NCI-H2107 treated with DMSO at 0.1 percent for 48 hours (cell line): Measurements from ENCODE around the gene CNOT6L.
"Not testable (repeated sequence)": the region's sequence is repeated elsewhere in the genome, so short reads cannot be mapped to it uniquely, and the experiment has no call there.

ENCODE experiments used
- DNase-seq: peaks from one replicate; lab custom pipeline; 2025; ENCODE audit not compliant: unreplicated experiment; lab: John Stamatoyannopoulos, UW

Gene CNOT6L

GRCh38 chr4:77783895-77784294, 35.3 kb downstream of the CNOT6L start:
- DNase-seq: no peak

GRCh38 chr4:77782102-77782835, 36.9 kb downstream of the CNOT6L start:
- no peak for DNase-seq

- DNase-seq: not testable (repeated sequence)
These were observed 38.4 kb downstream of the CNOT6L start for GRCh38 chr4:77780762-77781161.

- DNase-seq: no peak
These were observed 41.9 kb downstream of the CNOT6L start for GRCh38 chr4:77777135-77777807.

- DNase-seq: peak; percentile 35
These were observed 42.7 kb downstream of the CNOT6L start for GRCh38 chr4:77776182-77777134.

DNA sequence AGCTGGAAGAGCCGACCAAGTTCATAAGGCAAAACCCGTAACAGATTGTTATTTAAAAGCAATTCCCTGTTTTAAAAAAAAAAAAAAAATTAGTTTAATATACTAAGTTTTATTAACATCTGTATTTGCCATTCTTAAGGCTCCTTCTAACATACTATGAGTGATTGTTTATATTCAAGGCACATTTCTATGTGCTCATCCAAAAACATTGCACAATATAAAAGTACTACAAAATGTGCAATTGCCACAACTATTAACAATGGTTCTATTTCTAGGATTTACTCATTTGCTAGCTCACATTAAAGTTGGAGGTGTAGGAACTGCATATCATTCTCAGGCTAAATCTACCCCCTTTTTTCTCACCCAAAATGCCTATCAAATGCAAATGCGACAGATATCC, 46.1 kb downstream of the CNOT6L start:
- no peak for DNase-seq

GRCh38 chr4:77771566-77771965, 47.6 kb downstream of the CNOT6L start:
- DNase-seq: no peak

DNA sequence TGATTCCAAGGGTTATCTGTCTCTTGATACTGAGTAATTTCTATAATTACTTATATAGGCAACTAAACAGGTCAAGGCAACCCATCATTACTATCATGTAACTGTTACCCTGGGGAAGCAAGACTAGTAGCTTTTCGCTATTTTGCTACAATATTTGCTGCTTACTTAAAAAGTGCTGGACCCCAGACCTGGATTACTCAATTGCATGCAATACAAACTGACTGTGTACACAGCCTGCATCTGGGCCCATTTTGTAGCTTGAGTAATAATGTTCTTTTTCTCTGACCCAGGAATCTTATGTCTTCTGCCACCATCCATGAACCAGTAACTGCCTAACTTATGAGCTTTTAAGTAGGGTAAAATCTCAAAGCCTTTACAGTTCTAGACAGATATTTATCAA, 53.4 kb downstream of the CNOT6L start:
- no peak for DNase-seq

DNA sequence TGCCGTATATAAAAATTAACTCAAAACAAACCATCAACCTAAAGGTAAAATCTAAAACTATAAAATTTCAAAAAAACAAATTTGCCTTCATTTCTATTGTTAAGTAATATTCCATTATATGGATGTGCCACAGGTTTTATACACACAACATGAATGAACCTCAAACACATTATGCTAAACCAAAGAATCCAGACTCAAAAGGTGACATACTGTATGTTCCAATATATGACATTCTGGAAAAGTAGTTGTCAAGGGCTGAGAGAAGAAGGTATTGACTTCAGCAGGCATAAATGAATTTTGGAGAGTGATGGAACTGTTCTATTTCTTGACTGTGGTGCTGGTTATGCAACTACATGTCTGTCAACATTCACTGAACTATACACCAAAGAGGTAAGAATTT, 56.6 kb downstream of the CNOT6L start:
- no peak for DNase-seq

DNA sequence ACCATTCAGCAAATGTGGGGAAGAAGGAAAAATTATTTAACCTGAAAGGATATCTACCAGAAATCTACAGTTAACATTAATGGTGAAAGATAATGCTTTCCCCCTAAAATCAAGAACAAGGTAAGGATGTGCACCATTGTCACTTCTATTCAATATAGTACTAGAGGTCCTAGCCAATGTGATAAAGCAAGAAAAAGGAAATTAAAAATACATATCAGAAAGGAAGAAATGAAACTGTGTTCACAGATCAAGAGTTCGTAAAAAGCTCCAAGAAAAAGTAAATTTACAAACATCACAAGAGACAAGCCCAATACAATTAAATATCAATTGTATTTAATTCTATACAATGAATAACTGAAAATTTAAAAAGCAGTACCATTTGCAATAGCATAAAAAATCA, 57.6 kb downstream of the CNOT6L start:
- no peak for DNase-seq

DNA sequence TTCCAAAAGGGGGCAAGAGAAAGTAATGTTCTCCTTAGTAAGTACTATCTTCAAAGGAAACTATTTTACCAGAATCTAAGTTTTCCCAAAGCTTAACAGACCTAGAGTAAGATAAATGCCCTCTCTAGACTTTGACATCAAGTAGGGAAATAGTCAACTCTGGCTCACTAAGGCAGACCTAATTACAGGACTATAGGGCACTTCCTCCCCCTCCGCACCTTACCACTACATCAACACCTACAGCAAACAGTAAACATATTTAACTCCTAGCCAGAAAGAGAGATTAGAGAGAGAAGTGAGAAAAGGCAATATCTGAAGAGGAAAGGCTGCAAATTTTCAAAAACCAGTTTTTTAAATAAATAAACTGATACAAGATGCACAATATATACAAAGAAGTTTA, 60.4 kb downstream of the CNOT6L start:
- DNase-seq: no peak

DNA sequence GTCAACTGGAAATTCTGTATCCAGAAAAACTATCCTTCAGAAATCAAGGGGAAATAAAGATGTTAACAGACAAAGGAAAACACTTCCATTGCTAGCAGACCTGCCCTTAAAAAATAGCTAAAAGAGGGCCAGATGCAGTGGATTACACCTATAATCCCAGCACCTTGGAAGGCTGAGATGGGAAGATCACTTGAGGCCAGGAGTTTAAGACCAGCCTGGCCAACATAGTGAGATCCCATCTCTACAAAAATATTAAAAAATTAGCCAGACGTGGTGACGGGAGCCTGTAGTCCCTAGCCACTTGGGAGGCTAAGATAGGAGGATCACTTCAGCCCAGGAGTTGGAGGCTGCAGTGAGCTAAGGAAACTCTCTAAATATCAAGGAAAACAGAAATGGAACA, 67.4 kb downstream of the CNOT6L start:
- no peak for DNase-seq

GRCh38 chr4:77745792-77746191, 73.4 kb downstream of the CNOT6L start:
- no peak for DNase-seq

- no peak for DNase-seq
These were observed 77.1 kb downstream of the CNOT6L start for GRCh38 chr4:77742054-77742453.

DNA sequence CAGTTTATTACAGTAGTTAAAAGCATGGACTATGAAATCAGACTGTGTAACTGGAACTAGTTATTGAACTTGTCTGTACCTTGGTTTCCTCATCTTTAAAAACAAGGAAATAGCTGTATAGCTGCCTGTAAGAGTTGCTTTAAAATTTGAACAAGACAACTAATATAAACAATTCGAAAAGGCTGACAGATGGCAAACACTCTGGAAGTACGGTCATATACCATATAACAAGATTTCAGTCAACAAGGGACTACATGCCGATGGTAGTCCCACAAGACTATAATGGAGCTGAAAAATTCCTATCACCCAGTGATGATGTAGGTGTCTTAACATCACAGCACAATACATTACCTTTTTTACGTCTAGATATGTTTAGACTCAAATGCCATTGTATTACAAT, 78.7 kb downstream of the CNOT6L start:
- no peak for DNase-seq

GRCh38 chr4:77734928-77735327, 84.2 kb downstream of the CNOT6L start:
- no peak for DNase-seq

GRCh38 chr4:77731656-77732055, 87.5 kb downstream of the CNOT6L start:
- DNase-seq: no peak

DNA sequence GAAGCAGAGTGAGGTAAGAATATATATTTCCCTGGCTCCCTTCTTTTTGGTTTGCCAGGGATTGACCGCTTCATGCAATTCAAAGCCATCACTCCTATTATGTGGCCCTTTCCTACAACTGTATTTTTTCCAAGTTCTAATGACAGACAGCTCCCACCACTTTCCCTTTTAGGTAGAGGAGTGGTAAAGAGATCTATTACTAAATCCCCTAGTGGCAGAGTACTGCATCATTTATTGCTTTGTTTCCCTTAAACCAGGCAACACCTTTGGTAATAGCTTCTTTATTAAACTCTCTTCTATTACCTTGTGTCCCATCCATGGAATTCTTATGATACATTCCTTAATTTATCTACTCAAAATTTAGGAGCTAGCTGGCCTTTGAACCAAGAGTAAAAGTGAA, 90.7 kb downstream of the CNOT6L start:
- no peak for DNase-seq

DNA sequence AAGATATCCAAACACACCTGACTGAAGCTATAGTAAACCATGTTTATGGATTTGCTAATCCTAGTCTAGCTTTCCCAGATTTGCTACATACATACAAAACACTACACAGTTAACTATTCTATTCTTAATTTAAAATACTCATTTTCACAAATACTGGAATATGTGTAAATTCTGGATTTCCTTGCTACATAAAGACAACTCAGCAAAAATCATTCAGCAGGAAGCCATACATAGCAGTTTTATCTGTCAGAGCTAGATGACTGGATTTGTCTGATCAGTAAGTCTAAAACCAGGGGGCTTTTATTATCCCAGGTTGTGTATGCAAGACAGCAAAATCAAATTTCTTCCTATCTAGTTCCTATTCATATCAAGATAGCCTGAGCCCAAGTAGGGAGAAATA, 98.1 kb downstream of the CNOT6L start:
- DNase-seq: no peak

DNA sequence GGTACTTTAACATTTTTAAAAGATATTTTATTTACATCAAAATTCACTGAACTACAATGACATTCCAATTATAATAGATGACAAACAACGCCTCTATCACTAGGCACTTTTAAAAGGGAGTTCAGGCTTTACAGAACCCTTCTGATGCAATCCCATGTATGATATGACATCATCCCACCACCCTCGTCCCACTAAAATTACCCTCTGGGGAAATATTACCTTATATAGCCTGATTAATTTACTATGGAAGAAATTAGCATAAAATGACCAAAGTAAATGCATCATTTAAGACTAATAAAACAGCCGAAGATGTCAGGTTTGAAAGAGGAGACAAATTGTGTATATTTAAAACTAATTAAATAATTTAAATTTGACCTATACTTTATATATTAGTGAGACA, 100.7 kb downstream of the CNOT6L start:
- not testable (repeated sequence) for DNase-seq

DNA sequence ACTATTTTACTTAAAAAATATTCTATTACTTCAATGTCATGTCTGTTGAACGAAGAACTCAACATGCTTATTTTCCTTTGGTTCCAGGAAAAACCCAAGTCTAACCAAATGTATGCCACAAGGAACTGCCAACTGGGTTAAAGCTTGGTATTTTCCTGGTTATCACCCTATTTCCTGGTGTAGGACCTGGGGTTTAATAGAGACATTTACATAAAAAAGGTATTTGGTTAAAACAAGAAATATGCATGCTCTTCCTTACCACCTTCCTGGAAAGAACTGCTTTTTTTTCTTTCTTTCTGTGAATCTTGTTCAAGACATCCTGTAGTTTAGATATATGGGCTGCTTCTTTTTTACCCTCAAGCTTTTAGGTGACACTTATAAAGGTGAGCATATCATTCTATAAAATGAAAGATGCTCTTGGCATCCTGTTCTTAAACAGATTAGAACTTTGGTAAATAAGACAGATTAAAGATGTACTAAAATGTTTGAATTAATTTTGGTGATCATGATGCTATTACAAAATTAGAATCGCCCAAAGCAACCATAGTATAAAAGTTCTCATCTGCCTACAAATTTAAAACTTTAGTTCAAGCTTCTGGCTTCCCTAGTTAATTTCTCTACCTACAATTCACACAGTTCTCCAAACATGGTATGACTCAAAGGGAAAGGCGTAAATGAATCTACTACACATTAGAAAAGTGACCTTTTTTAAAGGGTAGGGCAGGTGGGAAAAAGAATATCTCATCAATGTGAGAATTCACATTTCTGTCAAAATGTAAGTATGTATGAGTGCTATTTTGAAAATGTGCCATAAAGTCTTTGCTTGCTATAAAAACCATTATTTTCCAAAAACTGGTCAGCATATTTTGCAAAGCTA, 103.5 kb downstream of the CNOT6L start:
- no peak for DNase-seq
